ENCODE measurements around the gene CEMIP.

CEMIP gene

DNA sequence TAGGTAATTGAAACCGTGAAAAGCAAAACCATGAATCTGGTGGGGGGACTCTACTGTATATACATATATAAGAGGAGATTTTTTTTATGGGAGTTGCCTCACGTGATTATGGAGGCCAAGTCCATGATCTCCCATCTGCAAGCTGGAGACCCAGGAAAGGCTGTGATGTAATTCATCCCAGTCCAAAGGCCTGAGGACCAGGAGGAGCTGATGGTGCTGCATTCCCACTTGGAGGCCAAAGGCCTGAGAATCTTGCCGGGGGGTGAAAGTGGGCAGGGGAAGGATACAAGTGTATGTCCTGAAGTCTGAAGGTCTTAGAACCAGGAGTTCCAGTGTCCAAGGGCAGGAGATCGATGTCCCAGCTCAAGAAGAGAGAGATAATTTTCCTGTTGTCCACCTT lies 37.1 kb upstream of the CEMIP start:
- Histone ChIP-seq H3K27me3 (ENCODE audit: control insufficient read depth in 2 of 2, insufficient read depth in 2 of 2, low read length in 2 of 2) (no peaks in the 10 kb centered on the region), H3K4me3 (ENCODE audit: low read length in 2 of 2) (no peak overlapping the region), H3K27ac (ENCODE audit: low read depth in 2 of 2, low read length in 2 of 2) (no peak overlapping the region), H3K9ac (ENCODE audit: low read depth in 1 of 2, low read length in 2 of 2) (no peak overlapping the region), H3K9me3 (ENCODE audit: control insufficient read depth in 2 of 2, low read length in 2 of 2) (no peaks in the 10 kb centered on the region), H3K36me3 (ENCODE audit: control insufficient read depth in 2 of 2, insufficient read depth in 2 of 2, low read length in 2 of 2) (no peaks in the 10 kb centered on the region), H3K4me1 (ENCODE audit: control insufficient read depth in 2 of 2, insufficient read depth in 2 of 2, low read length in 2 of 2) (peaks cover 0 to 8% of the 10 kb centered on the region in 2 donors)

DNA sequence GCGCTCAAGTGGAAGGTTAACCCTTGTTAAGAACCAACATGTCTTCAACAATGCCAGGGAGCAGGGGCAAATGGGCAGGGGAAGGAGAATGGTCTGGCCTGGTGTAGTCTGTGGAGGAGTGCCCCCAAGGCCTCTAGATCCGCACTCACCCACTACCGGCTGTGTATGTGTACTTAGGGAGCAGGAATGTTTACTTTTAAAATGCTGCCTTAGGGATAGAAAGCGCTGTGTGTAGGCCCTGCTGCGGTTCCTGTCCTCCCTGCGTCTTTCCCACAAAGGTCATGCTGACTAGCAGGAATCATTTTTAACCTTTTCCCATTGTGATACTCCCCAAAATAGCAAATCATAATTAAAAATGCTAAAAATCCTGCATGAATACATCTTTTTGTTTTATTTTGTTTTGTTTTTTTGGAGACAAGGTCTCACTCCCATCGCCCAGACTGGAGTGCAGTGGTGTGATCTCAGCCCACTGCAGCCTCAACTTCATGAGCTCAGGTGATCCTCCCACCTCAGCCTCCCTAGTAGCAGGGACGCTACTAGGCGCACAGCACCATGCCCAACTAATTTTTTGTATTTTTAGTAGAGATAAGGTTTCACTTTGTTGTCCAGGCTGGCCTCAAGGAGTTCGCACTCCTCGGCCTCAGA lies 35.9 kb upstream of the CEMIP start:
- Histone ChIP-seq H3K9me3 (ENCODE audit: control insufficient read depth in 2 of 2, low read length in 2 of 2) (no peaks in the 10 kb centered on the region), H3K36me3 (ENCODE audit: control insufficient read depth in 2 of 2, insufficient read depth in 2 of 2, low read length in 2 of 2) (peaks cover 0 to 5% of the 10 kb centered on the region in 2 donors), H3K27me3 (ENCODE audit: control insufficient read depth in 2 of 2, insufficient read depth in 2 of 2, low read length in 2 of 2) (no peaks in the 10 kb centered on the region), H3K4me1 (ENCODE audit: control insufficient read depth in 2 of 2, insufficient read depth in 2 of 2, low read length in 2 of 2) (peaks cover 0 to 8% of the 10 kb centered on the region in 2 donors), H3K27ac (ENCODE audit: low read depth in 2 of 2, low read length in 2 of 2) (peak overlapping the region in 1 of 2 donors; percentile 21), H3K9ac (ENCODE audit: low read depth in 1 of 2, low read length in 2 of 2) (no peak overlapping the region), H3K4me3 (ENCODE audit: low read length in 2 of 2) (no peak overlapping the region)

DNA sequence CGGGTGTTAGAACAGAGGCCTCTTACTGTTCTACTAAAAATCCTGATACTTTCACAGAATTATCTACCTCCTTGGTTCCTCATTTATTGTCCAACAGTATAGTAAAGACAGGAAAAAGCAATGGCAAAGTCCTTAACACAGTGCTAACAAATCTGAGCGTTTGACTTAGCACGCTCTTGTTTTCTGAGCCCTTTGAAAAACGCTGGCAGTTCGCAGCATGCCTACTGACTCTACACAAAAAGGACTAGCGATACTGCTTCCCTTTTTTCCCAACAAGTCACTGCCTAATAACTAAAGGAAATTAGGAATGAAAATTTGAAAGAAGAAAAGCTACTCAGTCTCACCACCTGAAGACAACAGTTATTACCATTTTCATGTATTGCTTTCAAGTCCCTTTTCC lies 34.8 kb upstream of the CEMIP start:
- H3K27ac ChIP-seq (ENCODE audit: low read depth in 2 of 2, low read length in 2 of 2): no peak overlapping the region
- H3K36me3 ChIP-seq (ENCODE audit: control insufficient read depth in 2 of 2, insufficient read depth in 2 of 2, low read length in 2 of 2): peaks cover 2 to 7% of the 10 kb centered on the region in 2 donors
- no peaks in the 10 kb centered on the region for H3K9me3 ChIP-seq (ENCODE audit: control insufficient read depth in 2 of 2, low read length in 2 of 2)
- peaks cover 0 to 8% of the 10 kb centered on the region in 2 donors for H3K4me1 ChIP-seq (ENCODE audit: control insufficient read depth in 2 of 2, insufficient read depth in 2 of 2, low read length in 2 of 2)
- H3K9ac ChIP-seq (ENCODE audit: low read depth in 1 of 2, low read length in 2 of 2): no peak overlapping the region
- H3K4me3 ChIP-seq (ENCODE audit: low read length in 2 of 2): no peak overlapping the region
- H3K27me3 ChIP-seq (ENCODE audit: control insufficient read depth in 2 of 2, insufficient read depth in 2 of 2, low read length in 2 of 2): no peaks in the 10 kb centered on the region

DNA sequence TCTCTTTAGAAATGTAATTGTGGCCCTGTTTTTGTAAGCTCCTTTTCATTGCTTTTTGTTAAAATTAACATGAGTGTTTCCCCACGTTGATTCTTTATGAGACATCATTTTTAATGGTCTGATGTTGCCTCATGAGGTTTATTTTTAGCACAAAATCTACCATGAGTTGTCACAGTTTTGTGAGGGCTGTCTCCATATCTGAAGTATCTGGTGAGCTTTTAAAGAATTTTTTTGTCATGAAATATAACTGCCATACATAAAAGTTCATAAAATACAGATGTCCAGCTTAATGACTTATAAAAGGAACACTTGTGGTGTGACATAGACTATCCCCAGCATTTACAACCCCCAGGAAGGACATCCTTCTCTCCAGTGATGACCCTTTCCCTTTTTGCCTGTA lies 34.3 kb upstream of the CEMIP start:
- no peak overlapping the region for H3K27ac ChIP-seq (ENCODE audit: low read depth in 2 of 2, low read length in 2 of 2)
- H3K9ac ChIP-seq (ENCODE audit: low read depth in 1 of 2, low read length in 2 of 2): no peak overlapping the region
- no peak overlapping the region for H3K4me3 ChIP-seq (ENCODE audit: low read length in 2 of 2)
- H3K27me3 ChIP-seq (ENCODE audit: control insufficient read depth in 2 of 2, insufficient read depth in 2 of 2, low read length in 2 of 2): no peaks in the 10 kb centered on the region
- peaks cover 6 to 11% of the 10 kb centered on the region in 2 donors for H3K36me3 ChIP-seq (ENCODE audit: control insufficient read depth in 2 of 2, insufficient read depth in 2 of 2, low read length in 2 of 2)
- peaks cover 0 to 8% of the 10 kb centered on the region in 2 donors for H3K4me1 ChIP-seq (ENCODE audit: control insufficient read depth in 2 of 2, insufficient read depth in 2 of 2, low read length in 2 of 2)
- H3K9me3 ChIP-seq (ENCODE audit: control insufficient read depth in 2 of 2, low read length in 2 of 2): no peaks in the 10 kb centered on the region

DNA sequence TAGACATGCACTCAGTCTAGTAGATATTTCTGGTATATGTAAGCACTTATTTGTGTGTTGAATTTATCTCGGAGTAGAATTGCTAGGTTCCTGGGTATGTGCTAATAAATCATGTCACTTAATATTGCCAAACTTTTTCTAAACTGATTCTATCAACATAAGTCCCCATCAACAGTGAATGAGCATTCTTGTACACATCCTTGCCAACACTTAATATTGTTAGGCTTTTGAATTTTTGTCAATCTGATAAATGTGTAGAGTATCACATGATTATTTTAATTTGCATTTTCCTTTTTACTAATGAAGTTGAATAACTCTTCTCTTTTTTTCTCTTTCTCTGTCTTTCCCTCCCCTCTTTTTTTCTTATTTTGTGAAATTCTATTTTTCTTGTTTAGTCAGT lies 33.3 kb upstream of the CEMIP start:
- peaks cover 0 to 8% of the 10 kb centered on the region in 2 donors for H3K4me1 ChIP-seq (ENCODE audit: control insufficient read depth in 2 of 2, insufficient read depth in 2 of 2, low read length in 2 of 2)
- H3K36me3 ChIP-seq (ENCODE audit: control insufficient read depth in 2 of 2, insufficient read depth in 2 of 2, low read length in 2 of 2): peaks cover 16 to 18% of the 10 kb centered on the region in 2 donors
- no peaks in the 10 kb centered on the region for H3K27me3 ChIP-seq (ENCODE audit: control insufficient read depth in 2 of 2, insufficient read depth in 2 of 2, low read length in 2 of 2)
- H3K27ac ChIP-seq (ENCODE audit: low read depth in 2 of 2, low read length in 2 of 2): no peak overlapping the region
- H3K9ac ChIP-seq (ENCODE audit: low read depth in 1 of 2, low read length in 2 of 2): no peak overlapping the region
- no peaks in the 10 kb centered on the region for H3K9me3 ChIP-seq (ENCODE audit: control insufficient read depth in 2 of 2, low read length in 2 of 2)
- no peak overlapping the region for H3K4me3 ChIP-seq (ENCODE audit: low read length in 2 of 2)

DNA sequence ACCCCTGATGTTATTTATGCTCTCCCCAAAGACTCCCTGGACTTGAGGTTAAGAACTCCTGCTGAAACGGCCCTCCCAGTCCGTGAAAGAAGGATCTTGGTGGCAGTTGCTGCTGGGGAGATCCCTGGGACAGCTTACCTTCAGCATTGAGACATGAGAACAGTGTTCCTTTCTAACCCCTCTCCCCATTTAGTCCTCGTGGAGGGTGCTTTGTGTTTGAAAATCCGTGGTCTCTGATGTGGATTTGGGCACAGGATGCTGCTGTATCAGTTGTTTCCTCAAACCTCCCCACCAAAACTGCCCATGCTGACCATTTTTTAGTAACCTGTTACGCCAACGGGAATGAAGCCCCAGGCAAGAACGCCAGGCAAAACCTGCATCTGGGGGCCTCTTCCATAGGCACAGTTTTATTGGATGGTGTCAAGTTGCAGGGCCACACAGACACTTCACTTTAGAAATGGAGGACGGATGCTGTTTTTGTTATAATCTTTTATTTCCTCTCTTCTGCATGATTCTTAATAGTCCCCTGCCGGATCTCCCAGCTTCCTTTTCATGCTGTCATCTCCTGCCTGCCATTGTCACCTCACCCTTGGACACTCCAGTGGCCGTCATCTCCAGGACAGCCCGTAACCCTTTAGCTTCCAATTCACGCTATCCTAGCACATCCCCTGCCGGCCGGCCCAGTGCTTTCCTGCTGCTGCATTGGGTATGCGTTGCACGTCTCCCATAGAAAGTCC lies 31.7 kb upstream of the CEMIP start:
- Histone ChIP-seq H3K4me1 (ENCODE audit: control insufficient read depth in 2 of 2, insufficient read depth in 2 of 2, low read length in 2 of 2) (peaks cover 0 to 8% of the 10 kb centered on the region in 2 donors), H3K27ac (ENCODE audit: low read depth in 2 of 2, low read length in 2 of 2) (no peak overlapping the region)

DNA sequence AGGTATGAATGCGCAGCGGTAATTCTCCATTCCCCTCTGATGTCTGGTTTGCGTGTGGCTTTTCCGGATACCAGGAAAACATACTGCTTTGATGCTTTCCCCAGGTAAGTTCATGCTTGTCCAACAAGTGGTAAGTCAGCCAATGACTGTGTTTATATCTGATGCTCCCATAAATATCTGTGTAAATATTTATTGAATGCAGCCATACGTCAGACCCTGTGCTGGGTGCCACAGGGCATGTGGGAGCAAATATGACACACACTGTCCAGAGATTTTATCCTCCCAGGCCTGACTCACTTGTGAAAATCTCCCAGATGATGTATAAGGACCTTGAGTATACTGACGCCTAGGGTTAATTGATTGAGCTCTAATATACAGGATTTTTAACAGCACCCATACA lies 29.6 kb upstream of the CEMIP start:
- Histone ChIP-seq H3K27ac (ENCODE audit: low read depth in 2 of 2, low read length in 2 of 2) (no peak overlapping the region), H3K4me1 (ENCODE audit: control insufficient read depth in 2 of 2, insufficient read depth in 2 of 2, low read length in 2 of 2) (no peaks in the 10 kb centered on the region), H3K36me3 (ENCODE audit: control insufficient read depth in 2 of 2, insufficient read depth in 2 of 2, low read length in 2 of 2) (peaks cover 28 to 30% of the 10 kb centered on the region in 2 donors)

More for the DNA sequence above, 31.7 kb upstream of the CEMIP start:
- Histone ChIP-seq H3K4me3 (ENCODE audit: low read length in 2 of 2) (no peak overlapping the region), H3K27me3 (ENCODE audit: control insufficient read depth in 2 of 2, insufficient read depth in 2 of 2, low read length in 2 of 2) (no peaks in the 10 kb centered on the region), H3K36me3 (ENCODE audit: control insufficient read depth in 2 of 2, insufficient read depth in 2 of 2, low read length in 2 of 2) (peaks cover 17 to 23% of the 10 kb centered on the region in 2 donors), H3K9ac (ENCODE audit: low read depth in 1 of 2, low read length in 2 of 2) (no peak overlapping the region), H3K9me3 (ENCODE audit: control insufficient read depth in 2 of 2, low read length in 2 of 2) (no peaks in the 10 kb centered on the region)

DNA sequence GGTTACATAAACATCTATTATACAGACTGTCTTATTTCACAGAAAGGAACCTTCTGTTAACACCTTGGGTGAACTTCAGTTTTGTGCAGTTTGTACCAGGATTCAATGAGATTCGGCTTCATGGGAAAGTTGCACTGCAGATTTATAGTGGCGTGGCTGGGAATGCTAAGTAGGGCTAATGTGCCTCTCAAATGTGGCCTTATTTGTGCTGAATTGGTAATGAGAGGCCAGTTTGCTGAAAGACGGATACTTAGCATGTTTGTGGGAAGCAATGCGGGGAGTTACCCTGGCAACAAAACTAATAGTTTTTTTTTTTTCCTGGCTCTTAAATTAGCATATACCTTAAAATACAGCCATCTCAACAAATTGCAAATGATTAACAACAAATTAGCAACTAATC lies 28.6 kb upstream of the CEMIP start:
- Histone ChIP-seq H3K36me3 (ENCODE audit: control insufficient read depth in 2 of 2, insufficient read depth in 2 of 2, low read length in 2 of 2) (peaks cover 31 to 35% of the 10 kb centered on the region in 2 donors), H3K27me3 (ENCODE audit: control insufficient read depth in 2 of 2, insufficient read depth in 2 of 2, low read length in 2 of 2) (no peaks in the 10 kb centered on the region), H3K4me3 (ENCODE audit: low read length in 2 of 2) (no peak overlapping the region), H3K27ac (ENCODE audit: low read depth in 2 of 2, low read length in 2 of 2) (no peak overlapping the region), H3K4me1 (ENCODE audit: control insufficient read depth in 2 of 2, insufficient read depth in 2 of 2, low read length in 2 of 2) (no peaks in the 10 kb centered on the region), H3K9me3 (ENCODE audit: control insufficient read depth in 2 of 2, low read length in 2 of 2) (no peaks in the 10 kb centered on the region), H3K9ac (ENCODE audit: low read depth in 1 of 2, low read length in 2 of 2) (no peak overlapping the region)

More for the DNA sequence above, 29.6 kb upstream of the CEMIP start:
- H3K4me3 ChIP-seq (ENCODE audit: low read length in 2 of 2): no peak overlapping the region
- no peaks in the 10 kb centered on the region for H3K27me3 ChIP-seq (ENCODE audit: control insufficient read depth in 2 of 2, insufficient read depth in 2 of 2, low read length in 2 of 2)
- no peak overlapping the region for H3K9ac ChIP-seq (ENCODE audit: low read depth in 1 of 2, low read length in 2 of 2)
- no peaks in the 10 kb centered on the region for H3K9me3 ChIP-seq (ENCODE audit: control insufficient read depth in 2 of 2, low read length in 2 of 2)

DNA sequence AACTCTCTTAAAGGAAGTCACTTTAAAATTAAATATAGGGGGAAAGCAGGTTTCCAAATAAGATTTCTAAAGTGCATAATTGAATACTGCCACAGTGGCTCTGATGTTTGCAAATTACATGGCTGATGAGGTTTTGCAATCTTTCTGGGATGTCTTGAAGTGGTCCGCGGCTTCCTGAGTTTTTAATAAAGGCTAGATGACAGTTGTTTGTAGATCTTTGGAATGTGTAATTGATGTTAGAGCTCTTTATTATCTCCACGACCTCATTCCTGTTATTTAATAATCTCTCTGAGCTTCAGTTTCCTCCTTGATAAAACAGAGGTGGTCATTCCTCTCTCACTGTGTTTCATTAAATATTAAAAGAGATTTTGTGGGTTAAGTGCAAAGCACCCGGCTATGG lies 27.0 kb upstream of the CEMIP start:
- Histone ChIP-seq H3K9ac (ENCODE audit: low read depth in 1 of 2, low read length in 2 of 2) (no peak overlapping the region), H3K4me1 (ENCODE audit: control insufficient read depth in 2 of 2, insufficient read depth in 2 of 2, low read length in 2 of 2) (no peaks in the 10 kb centered on the region), H3K36me3 (ENCODE audit: control insufficient read depth in 2 of 2, insufficient read depth in 2 of 2, low read length in 2 of 2) (peaks cover 34 to 40% of the 10 kb centered on the region in 2 donors), H3K9me3 (ENCODE audit: control insufficient read depth in 2 of 2, low read length in 2 of 2) (no peaks in the 10 kb centered on the region), H3K27ac (ENCODE audit: low read depth in 2 of 2, low read length in 2 of 2) (no peak overlapping the region), H3K4me3 (ENCODE audit: low read length in 2 of 2) (no peak overlapping the region), H3K27me3 (ENCODE audit: control insufficient read depth in 2 of 2, insufficient read depth in 2 of 2, low read length in 2 of 2) (no peaks in the 10 kb centered on the region)

DNA sequence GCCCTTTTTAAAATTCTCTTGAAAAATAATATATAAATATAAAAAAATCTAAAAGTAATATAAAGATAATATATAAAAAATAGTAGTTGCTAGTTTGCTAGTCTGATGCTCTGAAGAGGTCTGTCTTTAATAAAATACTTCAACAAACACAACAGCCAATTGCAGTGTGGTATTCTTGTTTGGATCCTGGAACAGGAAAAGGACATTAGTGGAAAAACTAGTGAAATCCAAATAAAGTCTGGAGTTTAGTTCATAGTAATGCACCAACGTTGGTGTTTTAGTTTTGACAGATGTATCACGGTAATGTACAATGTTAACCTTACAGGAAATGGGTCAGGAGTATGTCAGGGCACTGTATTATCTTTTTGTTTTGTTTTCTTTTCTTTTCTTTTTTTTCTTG lies 26.0 kb upstream of the CEMIP start:
- Histone ChIP-seq H3K4me1 (ENCODE audit: control insufficient read depth in 2 of 2, insufficient read depth in 2 of 2, low read length in 2 of 2) (no peaks in the 10 kb centered on the region), H3K4me3 (ENCODE audit: low read length in 2 of 2) (no peak overlapping the region), H3K9ac (ENCODE audit: low read depth in 1 of 2, low read length in 2 of 2) (no peak overlapping the region), H3K9me3 (ENCODE audit: control insufficient read depth in 2 of 2, low read length in 2 of 2) (no peaks in the 10 kb centered on the region), H3K27me3 (ENCODE audit: control insufficient read depth in 2 of 2, insufficient read depth in 2 of 2, low read length in 2 of 2) (no peaks in the 10 kb centered on the region), H3K36me3 (ENCODE audit: control insufficient read depth in 2 of 2, insufficient read depth in 2 of 2, low read length in 2 of 2) (peaks cover 34 to 35% of the 10 kb centered on the region in 2 donors), H3K27ac (ENCODE audit: low read depth in 2 of 2, low read length in 2 of 2) (no peak overlapping the region)
